GM10847 (cell line): ENCODE measurements around the gene TBCC.

Experiments
- POLR2A ChIP-seq: IDR thresholded peaks from 2 replicates; pipeline ENCODE4 v1.6.1; 2011; ENCODE audit not compliant: insufficient read length; ENCODE audit errors: extremely low read depth

Gene TBCC

DNA sequence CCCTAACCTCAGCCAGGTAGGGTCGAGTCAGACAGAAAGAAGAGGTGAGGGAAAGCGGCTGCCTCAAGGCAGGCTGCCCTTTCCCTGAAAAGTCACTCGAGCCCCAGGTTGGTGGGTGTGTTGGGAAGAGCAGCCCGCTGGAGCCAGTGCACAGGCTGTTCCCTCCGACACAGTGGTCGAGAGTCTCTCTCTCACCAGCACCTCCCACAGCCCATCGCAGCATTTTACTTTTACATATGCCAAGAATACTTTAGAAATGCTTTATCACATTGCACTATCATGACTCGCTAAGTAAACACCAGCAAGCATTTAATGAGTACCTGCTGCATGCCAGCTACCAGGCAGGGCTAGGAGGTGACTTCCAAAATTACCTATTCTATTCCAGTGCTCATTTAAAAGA lies 25.2 kb downstream of the TBCC start:
- TF ChIP-seq POLR2A: no peak

DNA sequence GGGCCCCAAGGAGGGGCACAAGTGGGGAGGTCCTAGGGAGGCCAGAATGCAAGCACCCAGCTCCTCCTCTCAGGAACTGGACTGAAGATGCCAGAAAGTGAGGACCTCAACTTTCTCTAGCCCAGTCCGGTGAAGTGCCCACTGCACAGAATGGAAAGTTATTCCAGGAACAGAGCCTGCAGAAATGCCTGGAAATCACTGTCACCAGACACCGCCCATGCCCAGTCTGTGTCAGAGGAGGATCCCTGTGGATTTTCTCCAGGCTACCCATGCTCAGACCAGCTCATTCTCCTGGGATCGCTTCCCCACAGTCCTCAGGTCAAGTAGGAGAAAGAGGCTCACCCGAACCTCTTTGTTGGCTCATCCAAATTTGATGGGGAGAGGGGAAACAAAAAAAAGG lies 30.0 kb downstream of the TBCC start:
- no peak for TF ChIP-seq POLR2A

- TF ChIP-seq POLR2A: no peak
Observed at GRCh38 chr6:42714098-42714761, 31.7 kb downstream of the TBCC start.

GRCh38 chr6:42711930-42712329 lies 34.0 kb downstream of the TBCC start:
- TF ChIP-seq POLR2A: no peak

GRCh38 chr6:42710316-42710715 lies 35.6 kb downstream of the TBCC start:
- no peak for TF ChIP-seq POLR2A

DNA sequence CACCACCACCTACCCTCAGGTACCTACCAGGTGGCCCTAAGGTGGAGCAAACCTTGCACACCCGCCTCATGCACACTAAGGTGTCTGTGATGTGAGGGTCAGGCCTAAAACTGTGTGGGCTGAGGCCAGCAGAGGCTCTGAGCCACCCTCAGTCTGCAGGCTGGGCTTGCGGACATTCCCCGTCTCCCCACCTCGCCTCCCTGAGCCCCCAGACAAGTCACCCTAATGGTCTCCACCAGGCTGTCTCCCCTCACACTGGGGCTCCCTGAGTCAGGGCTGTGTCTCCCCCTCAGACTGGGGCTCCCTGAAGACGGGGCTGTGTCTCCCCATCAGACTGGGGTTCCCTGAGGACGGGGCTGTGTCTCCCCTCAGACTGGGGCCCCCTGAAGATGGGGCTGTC lies 36.0 kb downstream of the TBCC start:
- TF ChIP-seq POLR2A: no peak

DNA sequence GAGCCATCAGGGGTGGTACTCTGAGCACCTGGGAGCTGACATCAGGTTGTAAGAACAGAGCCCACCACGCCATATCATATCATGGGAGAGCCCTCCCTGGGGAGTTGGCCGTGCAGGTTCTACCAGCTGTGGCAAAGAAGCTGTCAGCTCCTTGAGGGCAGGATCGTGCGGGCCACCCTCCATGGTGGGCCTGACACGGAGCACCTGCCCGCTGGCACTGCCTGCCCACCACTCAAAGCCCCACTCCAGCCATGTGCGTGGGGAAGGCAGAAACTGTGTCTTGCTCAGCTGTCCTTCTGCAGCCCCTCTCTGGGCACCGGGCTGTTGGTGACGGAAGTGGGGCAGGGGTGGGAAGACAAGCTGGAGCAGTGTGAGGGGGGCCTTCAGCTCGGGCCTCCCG lies 37.8 kb downstream of the TBCC start:
- TF ChIP-seq POLR2A: no peak

- TF ChIP-seq POLR2A: no peak
Observed at GRCh38 chr6:42707595-42707994, 38.3 kb downstream of the TBCC start.

- TF ChIP-seq POLR2A: no peak
Observed at GRCh38 chr6:42704937-42705374, 40.9 kb downstream of the TBCC start.

DNA sequence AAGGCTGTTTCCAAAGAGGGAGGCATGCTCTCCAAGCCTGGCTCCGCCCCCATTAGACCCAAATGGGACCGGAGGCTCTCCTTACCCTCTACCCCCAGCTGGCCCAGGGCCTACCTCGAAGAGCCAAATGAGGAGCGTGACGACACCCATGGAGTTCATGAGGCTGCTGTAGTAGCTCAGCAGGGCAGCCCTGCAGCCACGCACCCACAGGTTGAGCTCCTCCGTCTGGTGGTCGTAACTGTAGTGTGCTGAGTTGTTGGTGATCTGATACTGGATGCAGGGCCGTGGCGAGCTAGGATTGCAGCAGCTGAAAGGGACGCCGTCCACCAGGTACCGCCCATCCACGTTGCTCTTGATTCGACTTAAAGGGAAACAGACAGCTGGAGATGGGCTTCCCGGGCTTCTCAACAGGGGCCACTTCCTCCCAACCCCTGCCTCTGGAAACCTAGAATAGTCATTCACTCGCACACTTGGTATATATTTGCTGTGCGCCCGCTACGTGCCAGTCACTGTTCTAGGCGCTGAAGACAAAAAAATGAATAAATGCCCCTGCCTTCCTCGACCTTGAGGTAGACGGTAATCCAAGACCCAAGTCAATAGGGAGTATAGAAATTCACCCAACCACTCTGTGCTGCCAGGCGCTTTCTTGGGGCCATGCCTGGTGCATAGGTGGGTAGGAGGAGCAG lies 41.5 kb downstream of the TBCC start:
- no peak for TF ChIP-seq POLR2A

DNA sequence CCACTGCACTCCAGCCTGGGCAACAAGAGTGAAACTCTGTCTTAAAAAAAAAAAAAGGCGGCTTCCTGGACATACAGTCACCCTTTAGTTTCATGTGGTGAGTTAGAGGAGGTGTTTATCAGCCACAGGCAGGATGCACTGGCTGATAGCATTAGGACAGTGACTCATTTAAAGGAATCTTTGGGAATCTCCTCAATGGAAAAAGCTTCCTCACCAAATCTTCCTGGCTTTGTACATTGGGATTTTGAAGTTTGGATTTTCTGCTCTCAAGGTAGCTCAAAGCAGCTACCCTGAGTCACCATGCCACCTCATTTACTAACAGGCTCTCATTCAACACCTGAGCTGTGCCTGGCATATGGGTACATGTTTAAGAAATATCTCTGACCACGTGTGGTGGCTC lies 43.7 kb downstream of the TBCC start:
- TF ChIP-seq POLR2A: no peak

GRCh38 chr6:42698217-42698616 lies 47.7 kb downstream of the TBCC start:
- TF ChIP-seq POLR2A: no peak

GRCh38 chr6:42697268-42697655 lies 48.6 kb downstream of the TBCC start:
- TF ChIP-seq POLR2A: no peak

GRCh38 chr6:42696526-42697267 lies 49.2 kb downstream of the TBCC start:
- no peak for TF ChIP-seq POLR2A

DNA sequence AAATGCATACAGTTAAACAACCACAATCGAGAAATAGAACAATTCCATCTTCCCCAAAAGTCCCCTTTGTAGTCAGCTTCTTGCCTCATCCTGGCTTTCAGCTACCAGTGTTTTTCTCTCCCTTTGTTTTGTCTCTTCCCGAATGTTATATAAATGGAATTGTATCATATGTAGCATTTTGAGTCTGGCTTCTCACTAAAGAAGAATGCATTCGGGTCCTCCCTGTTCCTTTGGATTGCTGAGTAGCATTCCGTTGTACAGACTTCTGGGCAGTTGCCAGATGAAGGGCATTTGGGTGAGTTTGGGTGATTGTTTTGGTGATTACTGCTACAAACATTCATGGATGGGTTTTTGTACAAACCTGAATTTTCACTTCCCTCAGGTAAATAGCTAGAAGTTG lies 51.3 kb downstream of the TBCC start:
- TF ChIP-seq POLR2A: no peak
